Lower lobe of right lung (tissue), 2 donors: ENCODE measurements around the gene CAMK1G. TPM values are rescaled to one million over a fixed set of nuclear protein-coding genes. Genes with fewer than 3 reads are reported as not detected.

Source experiments
- ATAC-seq, 2 donors: fragments of 200-7000 bp; cut with Tn5 transposase; one replicate each; pipeline ENCODE4 v1.9.1; 2020 to 2022; ENCODE audit warnings: mild to moderate bottlenecking in 2 of 2, moderate library complexity in 2 of 2
- DNase-seq: peaks from one replicate; pipeline ENCODE4 v3.0.0-alpha.2; 2020
- H3K27ac ChIP-seq: fragments of 200-600 bp; one replicate; pipeline ENCODE4 v1.8.0; 2022
- H3K27me3 ChIP-seq: fragments of 200-600 bp; one replicate; pipeline ENCODE4 v1.8.0; 2022; ENCODE audit warnings: low read depth
- H3K36me3 ChIP-seq: fragments of 200-600 bp; one replicate; pipeline ENCODE4 v1.8.0; 2022; ENCODE audit warnings: mild to moderate bottlenecking
- H3K4me1 ChIP-seq: fragments of 200-600 bp; one replicate; pipeline ENCODE4 v1.8.0; 2022
- H3K4me3 ChIP-seq: fragments of 200-600 bp; one replicate; pipeline ENCODE4 v1.8.0; 2022; ENCODE audit warnings: mild to moderate bottlenecking
- H3K9me3 ChIP-seq: fragments of 200-600 bp; one replicate; pipeline ENCODE4 v1.8.0; 2022
- CTCF ChIP-seq: fragments of 200-600 bp; IDR thresholded peaks from one replicate; pipeline ENCODE4 v1.8.0; 2022; ENCODE audit warnings: antibody characterized with exemption, mild to moderate bottlenecking
- intact Hi-C: fragments of 100-400 bp; cut with DNase I; formaldehyde crosslinking; loops from one replicate; pipeline ENCODE4 v1.11.0; 2022
- total RNA-seq: library from RNA; stranded (reverse); fragmentation: NEBNext Ultra II Directional; extraction: Animal tissue kit (Norgen Biotek cat#: 25700); gene quantifications from one replicate; pipeline ENCODE4 v1.2.1, GENCODE V29; 2021
- donor health status: DM: no; HTN: yes; CAD: no; lungs with severe emphysema.

The CAMK1G gene
- total RNA-seq, 1 donor from 2014 or later, result 0.56 TPM

GRCh38 chr1:209651138-209651587 is 67.6 kb downstream of the CAMK1G start:
- peak overlapping the region; percentile 33 for H3K4me3 ChIP-seq
- intact Hi-C loops, result no loop called here
- peak overlapping the region; percentile 81 for H3K27ac ChIP-seq
- peak; percentile 76 to 83 for ATAC-seq
- no peaks in the 10 kb centered on the region for H3K27me3 ChIP-seq
- TF ChIP-seq CTCF, result no peak
- no peaks in the 10 kb centered on the region for H3K9me3 ChIP-seq
- peak; percentile 84 for DNase-seq
- H3K36me3 ChIP-seq, result no peaks in the 10 kb centered on the region
- peaks cover 81% of the 10 kb centered on the region for H3K4me1 ChIP-seq

- intact Hi-C loops, result no loop called here
- H3K4me3 ChIP-seq, result peak within 1 kb of the TSS; percentile 33
- peaks cover 71% of the 10 kb centered on the region for H3K4me1 ChIP-seq
- ATAC-seq (peak; percentile 81 to 85), DNase-seq (peak; percentile 82)
- H3K9me3 ChIP-seq, result no peaks in the 10 kb centered on the region
- no peaks in the 10 kb centered on the region for H3K36me3 ChIP-seq
- TF ChIP-seq CTCF, result no peak
- H3K27me3 ChIP-seq, result peaks cover under 1% of the 10 kb centered on the region
- H3K27ac ChIP-seq, result peak within 1 kb of the TSS; percentile 81
These were observed 68.7 kb downstream of the CAMK1G start, which contains the start of gene LAMB3 for GRCh38 chr1:209652121-209652735. Gene LAMB3 (minus strand): TSS chr1:209652425. CDS start chr1:209650944, 1,481 bp downstream.

- Histone ChIP-seq H3K36me3 (no peaks in the 10 kb centered on the region), H3K27me3 (peaks cover 8% of the 10 kb centered on the region), H3K4me3 (no peak overlapping the region), H3K27ac (peak overlapping the region; percentile 81), H3K9me3 (no peaks in the 10 kb centered on the region), H3K4me1 (peaks cover 64% of the 10 kb centered on the region)
- no peak for TF ChIP-seq CTCF
- DNase-seq (peak; percentile 92), ATAC-seq (peak; percentile 92)
- intact Hi-C loops, result no loop called here
These were observed 69.4 kb downstream of the CAMK1G start for GRCh38 chr1:209652873-209653401.

- TF ChIP-seq CTCF, result no peak
- H3K27me3 ChIP-seq, result peaks cover 15% of the 10 kb centered on the region
- H3K36me3 ChIP-seq, result no peaks in the 10 kb centered on the region
- H3K9me3 ChIP-seq, result no peaks in the 10 kb centered on the region
- intact Hi-C loops, result no loop called here
- H3K27ac ChIP-seq, result peak overlapping the region; percentile 67
- H3K4me1 ChIP-seq, result peaks cover 54% of the 10 kb centered on the region
- peak in 1 of 2 donors; percentile 1 for ATAC-seq
- H3K4me3 ChIP-seq, result no peak overlapping the region
- no peak for DNase-seq
These were observed 70.4 kb downstream of the CAMK1G start for GRCh38 chr1:209653915-209654351.

DNA sequence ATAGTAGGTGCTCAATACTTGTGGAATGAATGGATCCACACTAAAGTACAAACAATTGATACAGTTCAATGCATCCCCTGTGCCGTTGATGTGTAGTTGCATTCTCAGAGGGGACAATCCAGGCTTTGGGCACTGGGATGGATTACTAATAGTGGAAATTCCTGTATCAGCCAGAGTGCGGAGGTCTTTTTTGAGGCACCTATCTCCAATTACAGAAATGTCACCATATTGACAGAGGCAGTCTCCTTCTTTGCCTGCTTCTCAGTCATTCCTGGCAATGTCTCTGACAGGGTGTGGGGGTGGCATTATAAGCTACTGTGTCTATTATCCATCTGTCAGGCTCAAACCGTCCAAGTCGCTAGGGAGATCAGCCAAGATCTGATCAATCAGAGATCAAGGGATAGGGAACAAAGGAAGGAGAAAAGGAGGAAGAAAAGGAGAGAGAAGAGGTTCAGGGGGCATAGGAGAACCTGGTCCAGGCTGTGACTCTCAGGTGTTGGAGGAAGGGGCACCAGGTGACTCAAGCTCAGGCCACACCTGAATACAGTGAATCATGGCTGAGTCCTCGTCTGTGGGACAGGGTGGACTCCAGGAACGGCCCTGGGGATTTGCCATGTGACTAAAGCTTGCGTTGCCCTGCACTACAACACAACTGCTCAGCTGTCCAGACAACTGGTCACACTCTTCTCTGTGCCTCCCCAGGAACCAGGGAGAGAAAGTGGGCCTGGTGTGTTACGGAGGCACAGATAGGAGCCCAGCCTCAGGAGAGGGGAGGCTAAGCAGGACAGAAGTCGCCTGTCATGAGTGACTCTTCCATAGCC is 72.1 kb downstream of the CAMK1G start:
- Histone ChIP-seq H3K36me3 (no peaks in the 10 kb centered on the region), H3K27me3 (peaks cover 15% of the 10 kb centered on the region), H3K9me3 (no peaks in the 10 kb centered on the region), H3K27ac (no peak overlapping the region), H3K4me3 (no peak overlapping the region), H3K4me1 (peaks cover 47% of the 10 kb centered on the region)
- DNase-seq (no peak), ATAC-seq (no peak)
- no peak for TF ChIP-seq CTCF
- intact Hi-C loops, result no loop called here
